ENCODE data around the gene ASB4.

The ASB4 gene

DNA sequence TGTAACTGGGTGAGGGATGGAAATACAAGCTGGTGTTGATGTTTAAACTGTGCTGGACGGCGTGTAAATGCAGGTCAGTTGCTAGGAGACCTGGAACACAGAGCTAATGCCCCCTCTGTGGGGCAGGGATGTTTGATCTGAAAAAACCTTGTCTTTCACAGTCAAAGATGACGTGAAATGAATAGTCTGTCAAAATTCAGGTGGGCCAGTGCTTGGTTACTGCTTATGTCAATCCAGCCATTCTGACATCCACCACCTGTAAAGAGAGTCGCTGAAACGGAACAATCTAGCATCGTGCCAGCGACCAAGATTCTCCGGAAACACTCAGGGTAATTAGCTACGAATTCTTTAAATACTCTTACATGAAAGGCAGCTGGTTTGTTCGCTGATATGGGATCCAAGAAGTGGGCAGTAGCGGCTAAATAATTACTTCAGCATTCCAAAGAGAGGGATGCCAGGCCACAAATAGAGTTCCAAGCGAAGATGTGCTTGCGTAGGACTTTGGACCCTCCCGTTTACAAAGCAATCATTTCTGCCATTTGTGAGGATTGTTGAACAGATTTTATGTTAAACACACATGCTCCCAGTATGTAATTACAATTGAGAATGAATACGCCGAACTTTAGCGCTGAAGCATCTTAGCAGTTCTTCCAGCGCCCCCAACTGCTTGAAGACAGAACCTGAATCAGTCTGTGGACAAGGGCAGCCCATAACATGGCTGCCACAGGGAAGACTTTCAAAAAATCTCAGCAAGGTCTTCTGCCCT is 7.3 kb upstream of the ASB4 start:
- Histone ChIP-seq H4K20me1 (ENCODE audit: insufficient read depth, low read length) (no peaks in the 10 kb centered on the region), H3K36me3 (replicated peaks; ENCODE audit: low read depth, low read length) (no peaks in the 10 kb centered on the region), H3K9me3 (ENCODE audit: insufficient read depth, low read length) (no peaks in the 10 kb centered on the region), H3K4me2 (ENCODE audit: low read length) (no peak overlapping the region), H2AFZ (ENCODE audit: low read depth, low read length) (0 out of 2 replicates have a peak overlapping the region, but pooled peaks have one; percentile 64), H3K27me3 (ENCODE audit: low read depth, low read length) (peaks cover 3% of the 10 kb centered on the region; the same call in 1 of the 2 replicates), H3K79me2 (ENCODE audit: low read length) (no peaks in the 10 kb centered on the region), H3K27ac (ENCODE audit: low read length) (no peak overlapping the region), H3K4me3 (ENCODE audit: low read length) (no peak overlapping the region), H3K9ac (ENCODE audit: low read length) (no peak overlapping the region), H3K4me1 (ENCODE audit: low read length) (peaks cover 9% of the 10 kb centered on the region)
- TF ChIP-seq EZH2phosphoT487 (IDR thresholded peaks at IDR 0.05; ENCODE audit: low read depth), result no peak
- TF ChIP-seq, protein P1, sequence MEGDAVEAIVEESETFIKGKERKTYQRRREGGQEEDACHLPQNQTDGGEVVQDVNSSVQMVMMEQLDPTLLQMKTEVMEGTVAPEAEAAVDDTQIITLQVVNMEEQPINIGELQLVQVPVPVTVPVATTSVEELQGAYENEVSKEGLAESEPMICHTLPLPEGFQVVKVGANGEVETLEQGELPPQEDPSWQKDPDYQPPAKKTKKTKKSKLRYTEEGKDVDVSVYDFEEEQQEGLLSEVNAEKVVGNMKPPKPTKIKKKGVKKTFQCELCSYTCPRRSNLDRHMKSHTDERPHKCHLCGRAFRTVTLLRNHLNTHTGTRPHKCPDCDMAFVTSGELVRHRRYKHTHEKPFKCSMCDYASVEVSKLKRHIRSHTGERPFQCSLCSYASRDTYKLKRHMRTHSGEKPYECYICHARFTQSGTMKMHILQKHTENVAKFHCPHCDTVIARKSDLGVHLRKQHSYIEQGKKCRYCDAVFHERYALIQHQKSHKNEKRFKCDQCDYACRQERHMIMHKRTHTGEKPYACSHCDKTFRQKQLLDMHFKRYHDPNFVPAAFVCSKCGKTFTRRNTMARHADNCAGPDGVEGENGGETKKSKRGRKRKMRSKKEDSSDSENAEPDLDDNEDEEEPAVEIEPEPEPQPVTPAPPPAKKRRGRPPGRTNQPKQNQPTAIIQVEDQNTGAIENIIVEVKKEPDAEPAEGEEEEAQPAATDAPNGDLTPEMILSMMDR (IDR thresholded peaks at IDR 0.05; ENCODE audit: low read depth, low read length), result no peak

DNA sequence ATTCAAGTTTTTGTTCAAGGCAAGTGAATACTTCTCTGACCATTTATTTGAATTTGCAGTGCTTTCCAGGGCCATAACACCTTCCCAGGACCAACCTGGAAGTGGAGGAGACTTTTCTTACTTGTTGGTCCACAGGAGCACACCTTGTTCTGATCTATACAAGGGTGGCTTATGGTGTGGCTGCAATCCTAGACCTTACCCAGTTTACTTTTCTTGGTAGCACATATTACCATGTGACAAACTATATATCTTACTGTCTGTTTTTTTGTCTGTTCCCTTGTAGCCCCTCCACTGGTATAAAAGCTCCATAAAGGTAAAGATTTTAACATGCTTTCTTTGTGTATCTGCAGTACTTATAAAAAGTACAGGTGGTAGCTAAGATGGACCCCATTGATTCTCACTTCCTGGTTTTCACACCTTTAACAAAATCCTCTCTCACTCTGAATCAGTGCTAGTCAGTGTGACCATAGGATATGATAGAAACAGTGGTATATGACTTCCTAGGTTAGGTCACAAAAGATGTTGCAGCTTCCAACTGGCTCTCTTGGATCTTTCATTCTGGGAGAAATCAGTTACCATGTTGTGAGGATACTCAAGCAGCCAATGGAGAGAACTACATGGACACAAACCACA is 5.6 kb upstream of the ASB4 start:
- Histone ChIP-seq H3K79me2 (ENCODE audit: low read length) (no peaks in the 10 kb centered on the region), H4K20me1 (ENCODE audit: insufficient read depth, low read length) (no peaks in the 10 kb centered on the region), H3K4me3 (ENCODE audit: low read length) (no peak overlapping the region), H3K9ac (ENCODE audit: low read length) (no peak overlapping the region), H3K4me2 (ENCODE audit: low read length) (no peak overlapping the region), H3K9me3 (ENCODE audit: insufficient read depth, low read length) (no peaks in the 10 kb centered on the region), H2AFZ (ENCODE audit: low read depth, low read length) (no peak overlapping the region; the same call in 1 of the 2 replicates), H3K27ac (ENCODE audit: low read length) (no peak overlapping the region), H3K4me1 (ENCODE audit: low read length) (peaks cover 9% of the 10 kb centered on the region), H3K27me3 (ENCODE audit: low read depth, low read length) (0 out of 2 replicates have a peak, but pooled peaks cover 3% of the 10 kb centered on the region), H3K36me3 (replicated peaks; ENCODE audit: low read depth, low read length) (no peaks in the 10 kb centered on the region)
- TF ChIP-seq EZH2phosphoT487 (IDR thresholded peaks at IDR 0.05; ENCODE audit: low read depth), result no peak
- TF ChIP-seq, protein P1 (IDR thresholded peaks at IDR 0.05; ENCODE audit: low read depth, low read length), result no peak

DNA sequence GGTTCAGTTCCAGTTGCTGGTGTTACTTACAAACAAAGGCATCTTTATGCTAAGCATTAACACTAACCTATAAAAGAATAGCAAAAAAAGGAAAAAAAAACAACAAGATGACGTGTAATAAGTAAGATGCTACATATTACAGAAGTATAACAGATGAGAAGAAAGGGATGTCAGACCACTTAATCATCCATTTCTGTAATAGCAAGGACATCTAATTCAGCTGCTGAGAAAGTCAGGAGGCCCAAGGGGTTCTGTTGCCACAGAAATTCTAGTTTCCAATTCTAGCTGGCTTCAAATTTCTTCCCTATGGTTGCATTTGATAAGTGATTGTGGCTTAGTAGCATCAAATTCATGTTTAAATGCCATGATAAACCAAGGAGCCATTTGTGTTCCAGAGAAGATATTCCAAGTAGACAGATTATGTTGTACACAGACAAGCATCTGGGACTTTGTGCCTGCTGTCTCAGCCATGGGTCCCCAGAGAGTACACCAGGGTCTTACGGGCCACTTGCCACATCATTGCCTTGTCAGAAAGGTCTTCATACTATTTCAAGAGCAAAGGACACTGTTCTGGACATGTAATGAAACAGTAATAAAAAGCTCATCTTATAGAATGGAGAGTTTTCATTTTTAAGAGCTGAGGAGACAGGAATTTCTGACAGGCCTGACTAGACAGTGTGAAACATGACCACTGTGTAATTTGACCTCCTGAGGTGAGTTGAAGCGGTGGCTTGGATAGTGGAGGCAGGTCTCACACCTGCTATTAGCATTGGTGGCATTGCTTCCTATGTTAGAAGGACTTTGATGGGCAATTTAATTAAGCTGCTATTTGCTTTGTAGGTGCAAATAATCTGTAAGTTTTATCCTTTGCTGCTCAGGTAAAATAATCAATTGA is 4.2 kb upstream of the ASB4 start:
- no peaks in the 10 kb centered on the region for H3K79me2 ChIP-seq (ENCODE audit: low read length)
- no peak overlapping the region for H3K27ac ChIP-seq (ENCODE audit: low read length)
- no peak overlapping the region for H2AFZ ChIP-seq (ENCODE audit: low read depth, low read length)
- no peaks in the 10 kb centered on the region for H3K36me3 ChIP-seq (replicated peaks; ENCODE audit: low read depth, low read length)
- H3K4me3 ChIP-seq (ENCODE audit: low read length), result no peak overlapping the region
- peaks cover 9% of the 10 kb centered on the region for H3K4me1 ChIP-seq (ENCODE audit: low read length)
- no peaks in the 10 kb centered on the region for H3K9me3 ChIP-seq (ENCODE audit: insufficient read depth, low read length)
- H4K20me1 ChIP-seq (ENCODE audit: insufficient read depth, low read length), result no peaks in the 10 kb centered on the region
- 0 out of 2 replicates have a peak, but pooled peaks cover 3% of the 10 kb centered on the region for H3K27me3 ChIP-seq (ENCODE audit: low read depth, low read length)
- TF ChIP-seq, protein P1 (IDR thresholded peaks at IDR 0.05; ENCODE audit: low read depth, low read length), result no peak
- no peak for TF ChIP-seq EZH2phosphoT487 (IDR thresholded peaks at IDR 0.05; ENCODE audit: low read depth)
- no peak overlapping the region for H3K4me2 ChIP-seq (ENCODE audit: low read length)
- H3K9ac ChIP-seq (ENCODE audit: low read length), result no peak overlapping the region

Measured in OCI-LY3 (cell line).